Esophagus squamous epithelium (tissue), 4 donors: ENCODE data around the gene AGBL1.

Source experiments
- POLR2A ChIP-seq, 4 donors: fragments of 450-650 bp; IDR thresholded peaks; one replicate each; pipeline ENCODE4 v1.6.1; 2017; ENCODE audit warnings: antibody characterized with exemption in 4 of 4, mild to moderate bottlenecking in 4 of 4, moderate library complexity in 3 of 4
- TF ChIP-seq, protein P1 (sequence below), 6 experiments: fragments of 450-650 bp in 4 of 6; fragments of 200-600 bp in 2 of 6; sonication (generic) in 2 of 6; IDR thresholded peaks; one replicate each; pipeline ENCODE4 v1.5.1; 2016 to 2019; ENCODE audit warnings: antibody characterized with exemption in 6 of 6, mild to moderate bottlenecking in 4 of 6, moderate library complexity in 4 of 6

DNA sequence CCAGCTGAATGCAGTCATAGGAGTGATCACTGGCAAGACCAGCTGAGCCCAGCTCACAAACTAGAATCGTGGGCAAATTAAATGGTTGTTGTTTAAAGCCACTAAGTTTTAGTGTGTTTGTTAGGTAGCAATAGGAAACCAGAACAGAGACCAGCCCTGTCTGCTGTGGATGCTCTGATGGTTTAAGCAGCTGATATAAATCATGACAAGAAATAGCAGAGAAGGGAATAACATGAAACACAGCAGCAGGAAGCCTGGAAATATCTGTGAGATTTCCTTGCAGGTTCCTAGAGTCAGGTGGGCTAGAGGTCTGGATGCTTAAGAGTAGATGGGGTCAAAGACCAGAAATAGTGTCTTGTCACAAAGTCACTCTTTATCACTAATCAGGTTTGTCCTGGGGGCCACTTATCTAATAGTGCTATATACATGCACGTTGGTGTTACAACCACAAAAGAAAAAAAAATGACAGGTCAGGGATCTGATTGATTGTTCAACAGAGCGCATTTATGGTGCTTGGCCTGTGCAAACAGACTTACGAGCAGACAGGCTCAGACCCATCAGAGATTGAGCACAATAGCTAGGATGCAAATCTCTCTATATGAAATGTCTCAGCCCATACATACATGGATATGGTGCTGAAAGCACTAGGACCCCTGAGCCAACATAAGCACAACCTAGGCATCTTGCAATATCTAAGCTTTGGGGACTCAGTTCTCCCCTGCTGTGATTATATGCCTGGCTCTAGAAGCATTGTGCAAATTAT is 967.7 kb downstream of the AGBL1 start:
- TF ChIP-seq, protein P1, sequence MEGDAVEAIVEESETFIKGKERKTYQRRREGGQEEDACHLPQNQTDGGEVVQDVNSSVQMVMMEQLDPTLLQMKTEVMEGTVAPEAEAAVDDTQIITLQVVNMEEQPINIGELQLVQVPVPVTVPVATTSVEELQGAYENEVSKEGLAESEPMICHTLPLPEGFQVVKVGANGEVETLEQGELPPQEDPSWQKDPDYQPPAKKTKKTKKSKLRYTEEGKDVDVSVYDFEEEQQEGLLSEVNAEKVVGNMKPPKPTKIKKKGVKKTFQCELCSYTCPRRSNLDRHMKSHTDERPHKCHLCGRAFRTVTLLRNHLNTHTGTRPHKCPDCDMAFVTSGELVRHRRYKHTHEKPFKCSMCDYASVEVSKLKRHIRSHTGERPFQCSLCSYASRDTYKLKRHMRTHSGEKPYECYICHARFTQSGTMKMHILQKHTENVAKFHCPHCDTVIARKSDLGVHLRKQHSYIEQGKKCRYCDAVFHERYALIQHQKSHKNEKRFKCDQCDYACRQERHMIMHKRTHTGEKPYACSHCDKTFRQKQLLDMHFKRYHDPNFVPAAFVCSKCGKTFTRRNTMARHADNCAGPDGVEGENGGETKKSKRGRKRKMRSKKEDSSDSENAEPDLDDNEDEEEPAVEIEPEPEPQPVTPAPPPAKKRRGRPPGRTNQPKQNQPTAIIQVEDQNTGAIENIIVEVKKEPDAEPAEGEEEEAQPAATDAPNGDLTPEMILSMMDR (IDR thresholded peaks at IDR 0.05): no peak
- TF ChIP-seq POLR2A (IDR thresholded peaks at IDR 0.05): no peak
